SH-SY5Y (cell line): ENCODE data around the gene SOX9.

Experiments used
- GATA2 ChIP-seq: IDR thresholded peaks from 2 replicates; pipeline ENCODE4 v1.6.1; 2011; ENCODE audit warnings: mild to moderate bottlenecking, low read depth, low read length
- GATA3 ChIP-seq: IDR thresholded peaks from 2 replicates; pipeline ENCODE4 v1.6.1; 2011; ENCODE audit warnings: low read depth, mild to moderate bottlenecking, low read length, moderate library complexity

GRCh38 chr17:72101526-72101925, 19.3 kb upstream of the SOX9 start:
- TF ChIP-seq GATA2: no peak
- no peak for TF ChIP-seq GATA3
